IPS-NIHi11 (cell line): Measurements from ENCODE around the gene GPR137B.
"Not testable (repeated sequence)": the region's sequence is repeated elsewhere in the genome, so short reads cannot be mapped to it uniquely, and the experiment has no call there.

ENCODE experiments used
- DNase-seq: peaks from one replicate; pipeline ENCODE4 v3.0.0; 2012; ENCODE audit warnings: mixed read lengths, low spot score

The GPR137B gene

GRCh38 chr1:236144446-236145150, 2.3 kb downstream of the GPR137B start:
- DNase-seq = no peak

GRCh38 chr1:236147068-236147467, 4.7 kb downstream of the GPR137B start:
- DNase-seq = no peak

GRCh38 chr1:236147521-236148469, 5.5 kb downstream of the GPR137B start:
- DNase-seq = no peak

GRCh38 chr1:236148470-236148845, 6.1 kb downstream of the GPR137B start:
- no peak for DNase-seq

- DNase-seq = no peak
These were observed 6.8 kb downstream of the GPR137B start for GRCh38 chr1:236149003-236149595.

GRCh38 chr1:236149696-236150228, 7.4 kb downstream of the GPR137B start:
- DNase-seq = no peak

GRCh38 chr1:236150311-236150955, 8.1 kb downstream of the GPR137B start:
- no peak for DNase-seq

- no peak for DNase-seq
These were observed 8.6 kb downstream of the GPR137B start for GRCh38 chr1:236150986-236151385.

- DNase-seq = no peak
These were observed 9.5 kb downstream of the GPR137B start for GRCh38 chr1:236151739-236152424.

- no peak for DNase-seq
These were observed 11.8 kb downstream of the GPR137B start for GRCh38 chr1:236154126-236154525.

GRCh38 chr1:236154671-236155398, 12.5 kb downstream of the GPR137B start:
- no peak for DNase-seq

GRCh38 chr1:236155399-236155767, 13.0 kb downstream of the GPR137B start:
- no peak for DNase-seq

- no peak for DNase-seq
These were observed 13.6 kb downstream of the GPR137B start for GRCh38 chr1:236155841-236156503.

- DNase-seq = no peak
These were observed 14.3 kb downstream of the GPR137B start for GRCh38 chr1:236156512-236157208.

GRCh38 chr1:236158072-236158471, 15.7 kb downstream of the GPR137B start:
- DNase-seq = not testable (repeated sequence)

GRCh38 chr1:236158719-236159118, 16.4 kb downstream of the GPR137B start:
- DNase-seq = no peak

- DNase-seq = no peak
These were observed 17.6 kb downstream of the GPR137B start for GRCh38 chr1:236159704-236160539.

GRCh38 chr1:236160540-236161127, 18.3 kb downstream of the GPR137B start:
- no peak for DNase-seq
